H9 (cell line): Measurements from ENCODE around the gene NSUN7. TPM values are rescaled to one million over a fixed set of nuclear protein-coding genes. Genes with fewer than 3 reads are reported as not detected.

ENCODE experiments used
- DNase-seq: peaks from one replicate; pipeline ENCODE4 v3.0.0-alpha.2; 2017
- H2AFZ ChIP-seq: one replicate; pipeline ENCODE4 v1.6.1; 2013; ENCODE audit warnings: mild to moderate bottlenecking, low read length, control low read depth, moderate library complexity
- H2AK5ac ChIP-seq: 2 replicates; pipeline ENCODE4 v1.6.1; 2013; ENCODE audit warnings: low read length, control low read depth, mixed read lengths; ENCODE audit not compliant: insufficient read length
- H2BK120ac ChIP-seq: one replicate; pipeline ENCODE4 v1.6.1; 2013; ENCODE audit warnings: low read depth, mild to moderate bottlenecking, low read length, control low read depth, inconsistent platforms; ENCODE audit not compliant: poor library complexity, severe bottlenecking
- H2BK12ac ChIP-seq: 2 replicates; pipeline ENCODE4 v1.6.1; 2013; ENCODE audit warnings: low read length, control low read depth, mixed read lengths, low read depth; ENCODE audit not compliant: insufficient read length
- H2BK15ac ChIP-seq: 2 replicates; pipeline ENCODE4 v1.6.1; 2013; ENCODE audit warnings: low read depth, low read length, control low read depth
- H2BK20ac ChIP-seq: one replicate; pipeline ENCODE4 v1.6.1; 2013; ENCODE audit warnings: low read depth, mild to moderate bottlenecking, low read length, control low read depth, inconsistent platforms; ENCODE audit not compliant: poor library complexity, severe bottlenecking
- H2BK5ac ChIP-seq: 2 replicates; pipeline ENCODE4 v1.6.1; 2013; ENCODE audit warnings: low read length, control low read depth, mixed read lengths; ENCODE audit not compliant: insufficient read length
- H3K14ac ChIP-seq: 2 replicates; pipeline ENCODE4 v1.6.1; 2013; ENCODE audit warnings: low read length, control low read depth; ENCODE audit not compliant: insufficient read depth
- H3K18ac ChIP-seq: 2 replicates; pipeline ENCODE4 v1.6.1; 2013; ENCODE audit warnings: low read depth, mild to moderate bottlenecking, mixed read lengths, low read length, control low read depth; ENCODE audit not compliant: insufficient read length
- H3K23ac ChIP-seq: 2 replicates; pipeline ENCODE4 v1.6.1; 2013; ENCODE audit warnings: low read length, control low read depth, mixed read lengths, low read depth; ENCODE audit not compliant: insufficient read length
- H3K23me2 ChIP-seq: 2 replicates; pipeline ENCODE4 v1.6.1; 2013; ENCODE audit warnings: low read depth, mild to moderate bottlenecking, mixed read lengths, low read length, control low read depth; ENCODE audit not compliant: insufficient read length, poor library complexity, severe bottlenecking
- H3K27ac ChIP-seq: 2 replicates; pipeline ENCODE4 v1.5.1; 2013; ENCODE audit warnings: low read length, control low read depth, mixed read lengths, low read depth; ENCODE audit not compliant: insufficient read length
- H3K27me3 ChIP-seq: 2 replicates; pipeline ENCODE4 v1.6.1; 2013; ENCODE audit warnings: low read length, control low read depth, inconsistent platforms; ENCODE audit not compliant: insufficient read depth
- H3K4ac ChIP-seq: 2 replicates; pipeline ENCODE4 v1.6.1; 2013; ENCODE audit warnings: low read depth, mild to moderate bottlenecking, control low read depth, inconsistent platforms, low read length, moderate library complexity
- H3K4me1 ChIP-seq: 2 replicates; pipeline ENCODE4 v1.6.1; 2013; ENCODE audit warnings: low read length, control low read depth, inconsistent platforms; ENCODE audit not compliant: insufficient read depth
- H3K4me2 ChIP-seq: 2 replicates; pipeline ENCODE4 v1.6.1; 2013; ENCODE audit warnings: low read length, control low read depth, mixed read lengths; ENCODE audit not compliant: insufficient read length, insufficient read depth
- H3K56ac ChIP-seq: 2 replicates; pipeline ENCODE4 v1.6.1; 2013; ENCODE audit warnings: low read depth, mild to moderate bottlenecking, mixed read lengths, low read length, control low read depth; ENCODE audit not compliant: insufficient read length
- H3K79me1 ChIP-seq: 2 replicates; pipeline ENCODE4 v1.6.1; 2013; ENCODE audit warnings: low read depth, mild to moderate bottlenecking, moderate library complexity, low read length, control low read depth, inconsistent platforms; ENCODE audit not compliant: insufficient read depth, poor library complexity, severe bottlenecking
- H3K79me2 ChIP-seq: 2 replicates; pipeline ENCODE4 v1.6.1; 2013; ENCODE audit warnings: low read length, control low read depth, inconsistent platforms; ENCODE audit not compliant: insufficient read depth
- H3K9ac ChIP-seq: 2 replicates; pipeline ENCODE4 v1.6.1; 2013; ENCODE audit warnings: low read length, control low read depth, mixed read lengths; ENCODE audit not compliant: insufficient read length; ENCODE audit errors: extremely low read depth
- H3K9me3 ChIP-seq: one replicate; pipeline ENCODE4 v1.6.1; 2013; ENCODE audit warnings: low read depth, low read length, inconsistent platforms; ENCODE audit not compliant: control insufficient read depth
- H3T11ph ChIP-seq: one replicate; pipeline ENCODE4 v1.6.1; 2013; ENCODE audit warnings: mild to moderate bottlenecking, low read length, control low read depth, inconsistent platforms
- H4K20me1 ChIP-seq: one replicate; pipeline ENCODE4 v1.6.1; 2013; ENCODE audit not compliant: control insufficient read depth, insufficient read length, insufficient read depth
- H4K5ac ChIP-seq: 2 replicates; pipeline ENCODE4 v1.6.1; 2013; ENCODE audit warnings: low read depth, mild to moderate bottlenecking, mixed read lengths, low read length, control low read depth; ENCODE audit not compliant: insufficient read length
- H4K8ac ChIP-seq: replicated peaks from 2 replicates; pipeline ENCODE4 v1.6.1; 2013; ENCODE audit warnings: low read length, control low read depth, mixed read lengths, low read depth; ENCODE audit not compliant: insufficient read length
- H4K91ac ChIP-seq: 2 replicates; pipeline ENCODE4 v1.6.1; 2013; ENCODE audit warnings: low read depth, mild to moderate bottlenecking, moderate library complexity, mixed read lengths, low read length, control low read depth; ENCODE audit not compliant: insufficient read length
- H3K27ac Mint-ChIP-seq, 3 experiments: 2 replicates in 2 of 3; 3 replicates in 1 of 3; pipeline ENCODE4 v1.8.0; 2020 to 2021; ENCODE audit warnings: mixed read lengths in 3 of 3, mild to moderate bottlenecking in 1 of 3, moderate library complexity in 1 of 3
- H3K27me3 Mint-ChIP-seq: 2 replicates; pipeline ENCODE4 v1.8.0; 2021; ENCODE audit warnings: low read depth, mild to moderate bottlenecking, moderate library complexity, mixed read lengths
- H3K36me3 Mint-ChIP-seq, 3 experiments: 2 replicates in 2 of 3; 3 replicates in 1 of 3; pipeline ENCODE4 v1.8.0; 2020 to 2021; ENCODE audit warnings: low read depth in 3 of 3, mixed read lengths in 3 of 3; ENCODE audit not compliant: insufficient read depth in 1 of 3
- H3K4me1 Mint-ChIP-seq, 2 experiments: 2 replicates each; pipeline ENCODE4 v1.8.0; 2020; ENCODE audit warnings: mixed read lengths in 2 of 2
- H3K4me3 Mint-ChIP-seq, 2 experiments: 2 replicates in 1 of 2; 3 replicates in 1 of 2; pipeline ENCODE4 v1.8.0; 2020 to 2021; ENCODE audit warnings: mild to moderate bottlenecking in 2 of 2, mixed read lengths in 2 of 2, moderate library complexity in 1 of 2
- H3K9me3 Mint-ChIP-seq, 2 experiments: 2 replicates in 1 of 2; 3 replicates in 1 of 2; pipeline ENCODE4 v1.8.0; 2020; ENCODE audit warnings: mild to moderate bottlenecking in 2 of 2, mixed read lengths in 2 of 2, moderate library complexity in 1 of 2
- WGBS: extraction: QIAGEN DNeasy Blood & Tissue Kit; methylation state at CpG from one replicate; pipeline ENCODE4 v1.1.7; 2013; ENCODE audit warnings: missing lambda C conversion rate, low lambda C conversion rate, mixed read lengths; ENCODE audit not compliant: insufficient read length; ENCODE audit errors: extremely low coverage; 5-methylcytosine and 5-hydroxymethylcytosine counted together
- total RNA-seq: library from RNA; stranded (reverse); gene quantifications from 2 replicates; pipeline ENCODE4 v1.2.1, GENCODE V29; 2021
- TF ChIP-seq, protein P1 (sequence below): fragments of 200-600 bp; sonication (generic); conservative IDR thresholded peaks from 3 replicates; pipeline ENCODE4 v1.8.0; 2021; ENCODE audit warnings: antibody characterized with exemption, mild to moderate bottlenecking

NSUN7 gene
- total RNA-seq, 1 experiment from 2014 or later, result 15.9 TPM

DNA sequence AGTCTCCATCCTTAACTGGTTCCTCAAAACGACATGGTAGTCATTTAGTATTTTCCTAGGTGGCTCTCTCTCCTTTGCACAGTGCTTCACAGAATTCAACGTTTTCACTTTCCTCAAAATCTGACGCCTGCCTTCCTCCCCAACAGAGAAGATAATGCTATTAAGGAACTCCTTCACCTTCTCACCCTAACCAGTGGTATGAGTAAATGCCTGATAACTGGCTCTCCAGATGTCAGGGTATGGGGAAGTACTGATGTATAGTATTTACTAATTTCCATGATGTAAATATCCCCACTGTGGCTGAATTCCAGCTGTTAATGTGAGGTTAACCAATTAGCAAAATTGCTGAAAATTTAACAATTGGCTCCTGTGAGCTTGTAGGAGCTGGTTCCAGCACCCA lies 28.8 kb upstream of the NSUN7 start:
- H3K23me2 ChIP-seq, result no peaks in the 10 kb centered on the region
- H3K9me3 ChIP-seq, result no peaks in the 10 kb centered on the region
- Mint-ChIP-seq H3K9me3 (no peaks in the 10 kb centered on the region), H3K27me3 (no peaks in the 10 kb centered on the region), H3K27ac (no peak overlapping the region), H3K36me3 (no peaks in the 10 kb centered on the region), H3K4me1 (peaks cover 14% of the 10 kb centered on the region in 2 experiments), H3K4me3 (no peak overlapping the region; a peak in 1 of 5 replicates)
- H4K20me1 ChIP-seq, result no peaks in the 10 kb centered on the region
- H3K56ac ChIP-seq, result no peak overlapping the region
- H3K14ac ChIP-seq, result no peak overlapping the region
- H4K8ac ChIP-seq, result no peak overlapping the region
- H3K4ac ChIP-seq, result no peak overlapping the region
- no peaks in the 10 kb centered on the region for H3K27me3 ChIP-seq
- H3K79me2 ChIP-seq, result no peaks in the 10 kb centered on the region
- H3K9ac ChIP-seq, result no peak overlapping the region
- no CpG with 5 or more reads among the region's 3 CpGs for WGBS
- H2AFZ ChIP-seq, result no peak overlapping the region
- H2BK5ac ChIP-seq, result no peak overlapping the region
- DNase-seq, result no peak
- H4K5ac ChIP-seq, result no peak overlapping the region
- H4K91ac ChIP-seq, result no peak overlapping the region
- no peak overlapping the region for H2BK20ac ChIP-seq
- TF ChIP-seq, protein P1, sequence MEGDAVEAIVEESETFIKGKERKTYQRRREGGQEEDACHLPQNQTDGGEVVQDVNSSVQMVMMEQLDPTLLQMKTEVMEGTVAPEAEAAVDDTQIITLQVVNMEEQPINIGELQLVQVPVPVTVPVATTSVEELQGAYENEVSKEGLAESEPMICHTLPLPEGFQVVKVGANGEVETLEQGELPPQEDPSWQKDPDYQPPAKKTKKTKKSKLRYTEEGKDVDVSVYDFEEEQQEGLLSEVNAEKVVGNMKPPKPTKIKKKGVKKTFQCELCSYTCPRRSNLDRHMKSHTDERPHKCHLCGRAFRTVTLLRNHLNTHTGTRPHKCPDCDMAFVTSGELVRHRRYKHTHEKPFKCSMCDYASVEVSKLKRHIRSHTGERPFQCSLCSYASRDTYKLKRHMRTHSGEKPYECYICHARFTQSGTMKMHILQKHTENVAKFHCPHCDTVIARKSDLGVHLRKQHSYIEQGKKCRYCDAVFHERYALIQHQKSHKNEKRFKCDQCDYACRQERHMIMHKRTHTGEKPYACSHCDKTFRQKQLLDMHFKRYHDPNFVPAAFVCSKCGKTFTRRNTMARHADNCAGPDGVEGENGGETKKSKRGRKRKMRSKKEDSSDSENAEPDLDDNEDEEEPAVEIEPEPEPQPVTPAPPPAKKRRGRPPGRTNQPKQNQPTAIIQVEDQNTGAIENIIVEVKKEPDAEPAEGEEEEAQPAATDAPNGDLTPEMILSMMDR, result no peak
- H3K79me1 ChIP-seq, result no peaks in the 10 kb centered on the region
- no peak overlapping the region for H3K27ac ChIP-seq
- no peaks in the 10 kb centered on the region; the same call in 1 of the 2 replicates for H3K4me1 ChIP-seq
- no peak overlapping the region for H2BK15ac ChIP-seq
- no peak overlapping the region for H2AK5ac ChIP-seq
- no peak overlapping the region for H3K4me2 ChIP-seq
- H3T11ph ChIP-seq, result no peak overlapping the region
- H2BK12ac ChIP-seq, result no peak overlapping the region
- no peak overlapping the region for H3K23ac ChIP-seq
- H3K18ac ChIP-seq, result no peak overlapping the region
- H2BK120ac ChIP-seq, result no peak overlapping the region
